Activated CD8-positive, alpha-beta memory T cell treated with anti-CD3 and anti-CD28 coated beads for 36 hours (primary cell): ENCODE results near the gene DENND2A. TPM values are rescaled to one million over a fixed set of nuclear protein-coding genes. Genes with fewer than 3 reads are reported as not detected.
"Not testable (repeated sequence)": the region's sequence is repeated elsewhere in the genome, so short reads cannot be mapped to it uniquely, and the experiment has no call there.

Experiments
- CTCF ChIA-PET: fragments of 350-600 bp; sonication (Branson Sonifier 250); formaldehyde crosslinking; loops from one replicate; lab custom pipeline; 2021; ENCODE audit warnings: antibody characterized with exemption; lab: Charles Lee
- POLR2A ChIA-PET: fragments of 350-600 bp; sonication (Branson Sonifier 250); formaldehyde crosslinking; loops from one replicate; lab custom pipeline; 2021; ENCODE audit warnings: antibody characterized with exemption; lab: Charles Lee
- total RNA-seq, 2 experiments: library from RNA; stranded (reverse); gene quantifications; one replicate each; pipeline ENCODE4 v1.2.3, GENCODE V29; 2021

DENND2A gene
- total RNA-seq, 2 experiments from 2014 or later, result not detected

DNA sequence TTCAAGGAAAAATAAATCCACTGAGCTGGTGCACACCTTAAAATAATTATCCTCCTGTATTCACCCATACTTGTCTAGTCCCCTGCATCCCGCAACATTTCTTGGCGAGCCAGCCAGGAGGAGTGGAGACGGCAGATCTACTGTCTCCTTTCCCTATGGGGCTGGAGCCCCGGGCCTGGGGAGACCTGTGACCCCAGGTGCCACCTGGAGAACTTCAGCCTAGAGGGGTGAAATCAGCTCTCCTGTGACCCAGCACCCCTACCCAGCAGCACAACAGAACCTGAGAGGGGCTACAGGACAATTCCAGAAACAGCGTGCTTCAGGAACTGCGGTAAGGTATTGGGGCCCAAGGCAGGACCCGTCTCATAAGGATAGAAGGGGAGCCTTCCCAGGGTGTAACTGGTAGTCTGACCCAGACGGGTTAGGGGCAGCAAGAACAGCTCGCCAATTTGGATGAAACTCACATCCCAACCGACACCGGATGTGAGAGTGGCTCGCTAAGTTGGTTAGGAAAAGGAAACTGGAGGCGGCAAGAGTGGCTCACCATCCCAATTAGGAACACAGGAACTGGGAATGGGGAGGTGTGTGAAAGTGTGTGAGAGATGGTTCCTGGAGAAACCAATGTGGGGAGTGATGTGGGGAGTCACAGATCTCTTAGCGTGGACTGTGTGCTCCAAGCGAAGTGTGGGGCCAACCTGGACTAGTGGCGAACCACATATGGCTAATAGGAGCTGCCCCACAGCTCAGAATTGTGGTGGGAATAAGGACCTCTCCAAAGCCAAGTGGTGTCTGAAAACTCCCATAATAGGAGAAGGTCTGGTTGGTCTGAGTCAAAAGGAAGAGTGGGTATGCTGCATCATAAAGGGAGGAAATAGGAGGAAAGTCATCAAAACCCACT, 15.1 kb upstream of the DENND2A start:
- CTCF ChIA-PET, result no interaction called here
- POLR2A ChIA-PET, result no interaction called here

DNA sequence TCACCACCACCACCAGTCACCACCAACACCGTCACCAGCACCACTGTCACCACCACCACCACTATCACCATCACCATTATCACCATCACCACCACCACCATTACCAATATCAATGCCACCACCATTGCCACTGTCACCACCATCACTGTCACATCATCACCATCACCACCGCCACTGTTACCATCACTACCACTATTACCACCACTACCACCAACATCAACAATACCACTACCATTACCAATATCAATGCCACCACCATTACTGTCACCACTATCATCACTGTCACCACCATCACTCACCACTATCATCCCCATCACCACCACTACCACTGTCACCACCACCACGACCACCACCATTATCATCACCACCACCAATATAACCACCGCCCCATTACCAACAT, 14.0 kb upstream of the DENND2A start:
- CTCF ChIA-PET, result no interaction called here
- POLR2A ChIA-PET, result no interaction called here

DNA sequence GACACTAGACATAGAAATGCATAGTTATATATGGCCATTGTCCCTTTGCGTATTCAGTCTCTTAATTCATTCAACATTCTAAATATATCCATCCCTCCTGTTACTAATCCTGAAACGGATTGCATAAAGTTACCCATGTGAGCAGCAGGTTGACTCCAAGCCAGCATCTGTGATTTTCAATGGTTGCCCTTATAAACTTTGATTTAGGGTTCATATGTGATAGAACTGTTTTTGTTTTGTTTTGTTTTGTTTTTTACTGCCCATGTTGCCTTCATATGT, 13.4 kb upstream of the DENND2A start:
- ChIA-PET POLR2A (no interaction called here), CTCF (interaction anchor here (0.6 to 2.3 kb wide), 6 partner anchors 12 to 163 kb away, joined by 3 to 16 read pairs (median 8); partner anchors contain the start of genes ADCK2 and DENND2A)

- CTCF ChIA-PET, result interaction anchor here (0.6 to 2.3 kb wide), 7 partner anchors 11 to 177 kb away, joined by 3 to 16 read pairs (median 7); partner anchors contain the start of genes ADCK2 and DENND2A
- POLR2A ChIA-PET, result no interaction called here
Observed at GRCh38 chr7:140653319-140654108, 12.9 kb upstream of the DENND2A start.

GRCh38 chr7:140650367-140650766, 9.8 kb upstream of the DENND2A start:
- ChIA-PET CTCF (interaction anchor here (1.2 kb wide), 1 partner anchor 133 kb away, joined by 4 read pairs; no protein-coding TSS in a partner anchor), POLR2A (no interaction called here)

DNA sequence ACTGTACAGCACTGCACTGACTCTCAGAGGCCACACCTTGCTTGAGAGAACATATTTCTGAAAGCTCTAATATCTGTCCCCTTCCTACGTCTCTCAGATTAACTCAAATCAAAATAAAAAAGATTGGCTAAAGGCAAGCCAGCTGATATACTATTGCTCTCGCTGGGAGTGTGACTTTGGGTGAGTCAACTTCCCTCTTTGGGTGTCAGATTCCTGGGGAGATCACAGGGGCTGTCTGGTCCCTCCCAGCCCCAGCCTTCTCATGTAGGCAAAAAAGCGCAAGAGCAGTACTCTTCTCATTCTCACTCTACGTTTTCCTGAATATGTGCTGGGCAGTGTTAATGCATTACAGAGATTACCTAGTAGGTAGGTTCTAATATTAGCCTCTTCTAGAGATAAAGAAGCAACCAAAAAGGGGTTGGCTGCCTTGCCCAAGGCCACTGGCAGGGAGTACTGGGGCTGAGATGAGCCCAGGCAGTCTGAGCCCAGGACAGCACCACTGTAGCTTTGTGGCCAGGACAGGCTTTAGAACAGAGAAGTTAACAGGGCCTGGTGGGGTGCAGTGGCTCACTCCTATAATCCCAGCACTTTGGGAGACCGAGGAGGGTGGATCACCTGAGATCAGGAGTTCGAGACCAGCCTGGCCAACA, 9.1 kb upstream of the DENND2A start:
- CTCF ChIA-PET, result interaction anchor here (1.2 kb wide), 1 partner anchor 132 kb away, joined by 4 read pairs; no protein-coding TSS in a partner anchor

DNA sequence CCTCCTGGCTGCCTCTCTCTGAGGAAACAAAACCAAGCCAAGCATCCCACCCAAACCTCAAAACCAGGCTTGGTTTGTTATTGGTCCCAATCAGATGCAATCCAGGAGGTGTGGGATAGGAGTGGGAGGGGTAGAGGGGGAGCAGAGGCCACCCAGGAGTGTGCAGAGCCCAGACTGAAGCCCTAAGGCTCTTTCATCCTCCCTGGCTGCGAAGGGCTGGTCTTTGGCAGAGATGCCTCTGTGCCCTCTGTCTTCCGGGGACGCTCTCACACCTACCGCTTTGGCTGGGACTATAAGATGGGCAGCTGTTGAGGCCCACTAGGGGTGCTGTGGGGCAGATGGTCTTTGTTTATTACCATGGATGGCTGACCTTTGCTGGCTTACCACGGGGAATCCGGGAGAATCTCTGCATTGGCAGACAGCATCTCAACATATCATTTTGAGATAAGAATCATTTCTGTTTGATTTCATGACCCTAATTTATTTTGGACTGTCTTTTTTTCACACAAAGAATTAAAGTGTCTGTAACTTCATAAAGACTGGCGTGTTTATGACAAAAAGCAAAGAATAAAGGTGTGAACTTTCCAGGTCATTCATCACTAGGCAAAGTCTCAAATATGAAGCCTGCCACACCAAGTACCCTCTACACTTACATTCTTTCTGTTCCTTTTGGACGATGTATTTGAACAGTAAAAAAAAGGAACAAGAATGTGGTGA, 6.5 kb upstream of the DENND2A start:
- CTCF ChIA-PET, result no interaction called here

More for the DNA sequence above, 9.1 kb upstream of the DENND2A start:
- POLR2A ChIA-PET, result no interaction called here

GRCh38 chr7:140645166-140645900, 4.7 kb upstream of the DENND2A start:
- POLR2A ChIA-PET, result no interaction called here
- CTCF ChIA-PET, result interaction anchor here (0.6 kb wide), 2 partner anchors 20 to 51 kb away, joined by 3 read pairs; partner anchors contain the start of gene NDUFB2

More for the DNA sequence above, 6.5 kb upstream of the DENND2A start:
- POLR2A ChIA-PET, result no interaction called here

GRCh38 chr7:140644761-140645160, 4.1 kb upstream of the DENND2A start:
- CTCF ChIA-PET, result interaction anchor here (0.6 kb wide), 1 partner anchor 20 kb away, joined by 3 read pairs; no protein-coding TSS in a partner anchor
- POLR2A ChIA-PET, result not testable (repeated sequence)

DNA sequence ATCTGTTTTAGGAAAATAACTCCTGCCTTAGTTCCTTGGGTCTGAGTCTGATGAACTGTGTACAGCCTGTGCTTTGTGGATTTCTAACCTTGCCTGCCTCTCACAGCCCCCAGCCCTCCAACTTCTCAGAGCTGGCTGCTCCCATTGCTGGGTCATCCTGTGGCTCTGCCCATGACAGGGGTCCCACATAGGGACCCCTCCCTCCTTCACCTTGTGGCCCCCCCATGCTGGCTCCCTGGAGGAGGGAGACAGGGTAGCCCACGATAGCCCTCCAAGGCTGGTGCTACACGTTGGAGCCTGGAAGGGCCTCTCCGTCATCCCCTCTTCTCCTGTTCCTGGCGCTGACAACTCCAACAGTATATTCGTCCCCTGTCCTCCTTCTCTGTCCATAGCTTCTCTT, 2.8 kb upstream of the DENND2A start:
- CTCF ChIA-PET, result interaction anchor here (2.9 kb wide), 1 partner anchor 10 kb away, joined by 14 read pairs; no protein-coding TSS in a partner anchor
- POLR2A ChIA-PET, result no interaction called here

- POLR2A ChIA-PET, result no interaction called here
- CTCF ChIA-PET, result interaction anchor here (0.7 to 2.9 kb wide), 3 partner anchors 11 to 1184 kb away, joined by 3 to 14 read pairs (median 5); no protein-coding TSS in a partner anchor
Observed at GRCh38 chr7:140641524-140642195, 1.0 kb upstream of the DENND2A start.

- ChIA-PET POLR2A (no interaction called here), CTCF (no interaction called here)
Observed at GRCh38 chr7:140640060-140640637, 464 bp downstream of the DENND2A start.

- ChIA-PET POLR2A (no interaction called here), CTCF (no interaction called here)
Observed at GRCh38 chr7:140639366-140640053, 1.1 kb downstream of the DENND2A start.

DNA sequence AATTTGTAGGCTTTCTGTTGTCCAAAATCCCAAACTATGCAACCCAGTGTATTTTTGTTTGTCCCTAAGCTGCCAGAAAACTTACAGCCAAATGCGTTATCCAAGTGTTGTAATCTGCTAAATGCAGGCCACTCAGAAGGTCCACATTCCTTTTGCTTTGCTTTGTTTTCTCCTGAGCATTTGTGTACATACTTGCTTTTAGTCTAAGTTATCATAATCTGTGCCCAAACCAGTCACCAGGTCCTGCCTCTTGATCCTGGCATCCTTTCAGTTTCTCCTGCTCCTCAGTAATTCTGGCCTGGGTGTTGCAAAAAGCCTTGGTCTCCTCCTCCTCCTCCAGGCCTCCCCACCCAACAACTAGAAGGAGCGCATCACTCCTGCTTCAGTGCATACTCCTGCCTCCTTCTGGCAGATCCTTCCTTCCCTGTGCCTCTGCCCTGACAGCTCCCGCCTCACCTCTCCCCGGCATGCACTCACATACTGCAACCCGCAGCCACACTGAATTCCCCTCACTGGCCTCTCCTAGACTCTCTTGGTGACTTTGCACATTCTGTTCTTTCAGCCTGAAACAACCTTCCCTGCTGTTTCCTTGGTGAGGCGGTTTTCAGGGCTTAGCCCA, 2.3 kb downstream of the DENND2A start:
- ChIA-PET CTCF (no interaction called here), POLR2A (no interaction called here)

DNA sequence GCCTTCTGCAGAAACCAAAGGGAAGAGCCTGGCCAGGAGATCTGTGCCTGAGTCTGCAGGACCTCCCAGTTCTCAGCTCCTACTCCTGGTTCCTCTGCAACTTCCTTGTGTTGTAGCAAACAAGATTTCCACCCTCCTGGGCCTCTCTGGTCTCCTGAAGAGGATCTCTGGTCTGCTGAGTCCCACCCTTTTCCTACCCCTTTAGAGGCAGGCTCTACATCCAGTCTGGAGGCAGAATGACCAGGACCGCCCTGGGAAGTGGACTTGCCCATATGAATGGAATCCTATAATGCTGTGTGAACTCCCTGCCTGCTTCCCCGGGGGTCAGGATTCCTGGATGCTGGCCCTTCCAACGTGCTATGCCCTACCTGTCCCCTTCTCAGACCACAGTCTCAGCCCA, 3.2 kb downstream of the DENND2A start:
- ChIA-PET CTCF (no interaction called here), POLR2A (no interaction called here)

GRCh38 chr7:140635816-140636215, 4.8 kb downstream of the DENND2A start:
- ChIA-PET CTCF (interaction anchor here (0.5 kb wide), 1 partner anchor 13 kb away, joined by 5 read pairs; no protein-coding TSS in a partner anchor), POLR2A (no interaction called here)
